Trophoblast cell (in vitro differentiated cells and primary cell): Measurements from ENCODE around the gene NEGR1.

Experiments
- DNase-seq, 2 donors: peaks; one replicate each; pipeline ENCODE4 v3.0.0-alpha.2; 2016
- H2AFZ ChIP-seq: 2 replicates; pipeline ENCODE4 v1.6.1; 2013; ENCODE audit warnings: low read length, moderate library complexity, mild to moderate bottlenecking; ENCODE audit not compliant: insufficient read depth, poor library complexity
- H2AK5ac ChIP-seq: 2 replicates; pipeline ENCODE4 v1.6.1; 2013; ENCODE audit warnings: mild to moderate bottlenecking, low read length
- H2BK120ac ChIP-seq: 2 replicates; pipeline ENCODE4 v1.6.1; 2013; ENCODE audit warnings: low read length, mild to moderate bottlenecking, moderate library complexity; ENCODE audit not compliant: insufficient read depth, poor library complexity
- H2BK12ac ChIP-seq: 2 replicates; pipeline ENCODE4 v1.6.1; 2013; ENCODE audit warnings: mild to moderate bottlenecking, low read length, moderate library complexity
- H2BK5ac ChIP-seq: 2 replicates; pipeline ENCODE4 v1.6.1; 2013; ENCODE audit warnings: low read length, low read depth, moderate library complexity, mild to moderate bottlenecking; ENCODE audit not compliant: poor library complexity
- H3K14ac ChIP-seq: 2 replicates; pipeline ENCODE4 v1.6.1; 2013; ENCODE audit warnings: mild to moderate bottlenecking, low read length
- H3K18ac ChIP-seq: 2 replicates; pipeline ENCODE4 v1.6.1; 2013; ENCODE audit warnings: mild to moderate bottlenecking, low read length
- H3K23ac ChIP-seq: 2 replicates; pipeline ENCODE4 v1.6.1; 2013; ENCODE audit warnings: low read length
- H3K27ac ChIP-seq: 2 replicates; pipeline ENCODE4 v1.5.1; 2013; ENCODE audit warnings: low read depth, mild to moderate bottlenecking, inconsistent platforms, low read length, moderate library complexity
- H3K27me3 ChIP-seq: 2 replicates; pipeline ENCODE4 v1.6.1; 2013; ENCODE audit warnings: inconsistent platforms, mild to moderate bottlenecking, low read length, moderate library complexity; ENCODE audit not compliant: insufficient read depth
- H3K36me3 ChIP-seq, 2 experiments: 1 replicate in 1 of 2; 2 replicates in 1 of 2; pipeline ENCODE4 v1.6.1; 2013; ENCODE audit warnings: low read length in 2 of 2, mild to moderate bottlenecking in 2 of 2, moderate library complexity in 1 of 2; ENCODE audit not compliant: insufficient read depth in 2 of 2, control insufficient read depth in 1 of 2
- H3K4ac ChIP-seq: 2 replicates; pipeline ENCODE4 v1.6.1; 2013; ENCODE audit warnings: low read depth, mild to moderate bottlenecking, low read length, moderate library complexity
- H3K4me1 ChIP-seq, 2 experiments: 1 replicate in 1 of 2; 2 replicates in 1 of 2; pipeline ENCODE4 v1.6.1; 2013; ENCODE audit warnings: low read length in 2 of 2, mild to moderate bottlenecking in 2 of 2, moderate library complexity in 1 of 2; ENCODE audit not compliant: insufficient read depth in 2 of 2, control insufficient read depth in 1 of 2
- H3K4me2 ChIP-seq: 2 replicates; pipeline ENCODE4 v1.6.1; 2013; ENCODE audit warnings: inconsistent platforms, mild to moderate bottlenecking, low read length, moderate library complexity
- H3K4me3 ChIP-seq: 2 replicates; pipeline ENCODE4 v1.5.1; 2013; ENCODE audit warnings: mild to moderate bottlenecking, low read depth, low read length, inconsistent platforms
- H3K79me1 ChIP-seq: one replicate; pipeline ENCODE4 v1.6.1; 2013; ENCODE audit warnings: low read length
- H3K79me2 ChIP-seq: 2 replicates; pipeline ENCODE4 v1.6.1; 2013; ENCODE audit warnings: low read length, mild to moderate bottlenecking; ENCODE audit not compliant: control insufficient read depth, insufficient read depth, poor library complexity
- H3K9ac ChIP-seq: 2 replicates; pipeline ENCODE4 v1.6.1; 2013; ENCODE audit warnings: mild to moderate bottlenecking, low read length
- H3K9me3 ChIP-seq: 2 replicates; pipeline ENCODE4 v1.6.1; 2013; ENCODE audit warnings: low read depth, mild to moderate bottlenecking, control low read depth, inconsistent platforms, low read length; ENCODE audit not compliant: insufficient read depth
- H4K12ac ChIP-seq: 2 replicates; pipeline ENCODE4 v1.6.1; 2013; ENCODE audit warnings: low read depth, mild to moderate bottlenecking, low read length, moderate library complexity
- H4K8ac ChIP-seq: 2 replicates; pipeline ENCODE4 v1.6.1; 2013; ENCODE audit warnings: low read depth, mild to moderate bottlenecking, low read length, moderate library complexity
- H4K91ac ChIP-seq: one replicate; pipeline ENCODE4 v1.6.1; 2013; ENCODE audit warnings: low read depth, mild to moderate bottlenecking, low read length, moderate library complexity
- WGBS: extraction: QIAGEN DNeasy Blood & Tissue Kit; methylation state at CpG from one replicate; pipeline ENCODE4 v1.1.7; 2013; ENCODE audit warnings: missing lambda C conversion rate; ENCODE audit not compliant: insufficient read length, insufficient coverage; ENCODE audit errors: extremely low coverage; 5-methylcytosine and 5-hydroxymethylcytosine counted together

Gene NEGR1

DNA sequence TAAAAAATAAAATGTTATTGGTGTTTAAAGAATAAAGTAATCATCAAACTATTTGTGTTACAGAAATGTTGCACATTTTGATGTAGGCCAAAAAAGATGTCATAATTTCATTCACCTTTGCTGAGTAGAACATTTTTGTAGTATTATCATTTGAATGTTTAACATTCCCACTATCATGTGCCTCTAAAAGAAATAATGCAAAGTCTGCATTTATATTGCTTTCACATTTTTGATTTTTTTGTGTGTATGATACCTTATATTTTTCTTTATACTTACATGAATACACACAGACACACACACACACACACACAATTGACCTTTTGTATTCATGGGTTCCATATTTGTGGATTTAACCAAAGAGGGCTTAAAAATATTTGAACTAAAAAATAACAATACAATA lies 657.3 kb downstream of the NEGR1 start:
- Histone ChIP-seq H2BK12ac (no peak overlapping the region), H4K12ac (no peak overlapping the region), H3K4me2 (no peak overlapping the region), H3K4ac (no peak overlapping the region), H3K79me1 (no peaks in the 10 kb centered on the region), H3K9ac (no peak overlapping the region), H2BK5ac (no peak overlapping the region), H4K91ac (no peak overlapping the region), H3K23ac (no peak overlapping the region), H3K79me2 (no peaks in the 10 kb centered on the region), H3K27ac (no peak overlapping the region), H2AFZ (no peak overlapping the region), H4K8ac (no peak overlapping the region), H3K4me3 (no peak overlapping the region), H3K4me1 (no peaks in the 10 kb centered on the region), H3K18ac (no peak overlapping the region), H3K36me3 (no peaks in the 10 kb centered on the region), H2BK120ac (no peak overlapping the region), H2AK5ac (no peak overlapping the region), H3K14ac (no peak overlapping the region), H3K27me3 (no peaks in the 10 kb centered on the region), H3K9me3 (no peaks in the 10 kb centered on the region)
- no peak for DNase-seq

DNA sequence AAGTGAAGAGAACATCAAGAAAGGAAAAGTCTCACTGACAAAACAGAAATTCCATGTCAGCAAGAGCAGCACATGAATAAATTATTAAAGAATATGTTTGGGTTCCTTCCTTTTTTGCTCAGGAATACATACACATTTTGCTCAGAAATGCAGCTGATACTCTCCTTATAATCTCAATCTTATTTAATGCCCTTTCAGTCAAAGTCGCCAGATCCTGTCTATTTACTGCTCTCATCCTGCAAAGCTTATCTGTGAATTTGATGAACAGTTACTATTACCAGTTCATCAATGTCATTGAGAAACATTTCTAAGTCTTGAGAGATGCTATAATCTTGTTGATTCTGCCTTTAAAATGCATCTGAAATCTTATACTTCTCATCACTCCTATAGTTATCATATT lies 658.5 kb downstream of the NEGR1 start:
- H3K9me3 ChIP-seq, result no peaks in the 10 kb centered on the region
- H3K4me1 ChIP-seq, result no peaks in the 10 kb centered on the region
- H2BK5ac ChIP-seq, result no peak overlapping the region
- H2BK120ac ChIP-seq, result no peak overlapping the region
- no peaks in the 10 kb centered on the region for H3K27me3 ChIP-seq
- no peak overlapping the region for H3K9ac ChIP-seq
- H2AFZ ChIP-seq, result no peak overlapping the region
- no peak overlapping the region for H3K4me3 ChIP-seq
- H3K79me2 ChIP-seq, result no peaks in the 10 kb centered on the region
- no peak overlapping the region for H3K4me2 ChIP-seq
- no peak for DNase-seq
- H3K27ac ChIP-seq, result no peak overlapping the region
- H2BK12ac ChIP-seq, result no peak overlapping the region
- no peak overlapping the region for H3K14ac ChIP-seq
- no peaks in the 10 kb centered on the region for H3K36me3 ChIP-seq
- H2AK5ac ChIP-seq, result no peak overlapping the region
- no peaks in the 10 kb centered on the region for H3K79me1 ChIP-seq
- H3K18ac ChIP-seq, result no peak overlapping the region
- no peak overlapping the region for H3K4ac ChIP-seq
- no peak overlapping the region for H4K8ac ChIP-seq
- H3K23ac ChIP-seq, result no peak overlapping the region
- no CpG with 5 or more reads among the region's 1 CpG for WGBS
- H4K91ac ChIP-seq, result no peak overlapping the region
- no peak overlapping the region for H4K12ac ChIP-seq

DNA sequence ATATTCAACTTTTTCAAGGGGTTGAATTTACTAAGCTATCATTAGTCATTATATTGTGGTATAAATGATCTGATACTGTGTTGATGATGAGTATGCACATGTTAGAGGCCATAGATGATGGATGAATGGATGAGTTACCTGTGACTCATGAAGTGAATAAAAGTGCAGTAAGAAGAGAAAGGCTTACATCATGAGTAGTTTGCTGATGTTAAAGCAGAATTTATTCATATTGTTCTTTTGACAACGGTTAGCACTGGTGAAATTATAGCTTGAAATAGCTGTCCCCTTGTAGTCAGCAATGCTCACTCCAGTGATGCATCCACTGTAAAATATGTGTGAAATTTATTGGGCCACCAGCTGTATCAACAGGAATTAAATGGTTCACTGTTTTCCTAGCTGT lies 660.6 kb downstream of the NEGR1 start:
- no peak overlapping the region for H3K23ac ChIP-seq
- no peak overlapping the region for H3K14ac ChIP-seq
- H2AK5ac ChIP-seq, result no peak overlapping the region
- no peak overlapping the region for H3K4me3 ChIP-seq
- no peak overlapping the region for H4K91ac ChIP-seq
- no peak overlapping the region for H3K18ac ChIP-seq
- WGBS, result no CpG with 5 or more reads among the region's 1 CpG
- no peaks in the 10 kb centered on the region for H3K79me2 ChIP-seq
- H3K9me3 ChIP-seq, result no peaks in the 10 kb centered on the region
- no peak overlapping the region for H2BK5ac ChIP-seq
- H2AFZ ChIP-seq, result no peak overlapping the region
- no peaks in the 10 kb centered on the region for H3K36me3 ChIP-seq
- no peak overlapping the region for H2BK12ac ChIP-seq
- H4K12ac ChIP-seq, result no peak overlapping the region
- no peak for DNase-seq
- H2BK120ac ChIP-seq, result no peak overlapping the region
- no peaks in the 10 kb centered on the region for H3K27me3 ChIP-seq
- H3K79me1 ChIP-seq, result no peaks in the 10 kb centered on the region
- H3K27ac ChIP-seq, result no peak overlapping the region
- no peak overlapping the region for H4K8ac ChIP-seq
- H3K9ac ChIP-seq, result no peak overlapping the region
- no peak overlapping the region for H3K4ac ChIP-seq
- no peaks in the 10 kb centered on the region for H3K4me1 ChIP-seq
- no peak overlapping the region for H3K4me2 ChIP-seq

DNA sequence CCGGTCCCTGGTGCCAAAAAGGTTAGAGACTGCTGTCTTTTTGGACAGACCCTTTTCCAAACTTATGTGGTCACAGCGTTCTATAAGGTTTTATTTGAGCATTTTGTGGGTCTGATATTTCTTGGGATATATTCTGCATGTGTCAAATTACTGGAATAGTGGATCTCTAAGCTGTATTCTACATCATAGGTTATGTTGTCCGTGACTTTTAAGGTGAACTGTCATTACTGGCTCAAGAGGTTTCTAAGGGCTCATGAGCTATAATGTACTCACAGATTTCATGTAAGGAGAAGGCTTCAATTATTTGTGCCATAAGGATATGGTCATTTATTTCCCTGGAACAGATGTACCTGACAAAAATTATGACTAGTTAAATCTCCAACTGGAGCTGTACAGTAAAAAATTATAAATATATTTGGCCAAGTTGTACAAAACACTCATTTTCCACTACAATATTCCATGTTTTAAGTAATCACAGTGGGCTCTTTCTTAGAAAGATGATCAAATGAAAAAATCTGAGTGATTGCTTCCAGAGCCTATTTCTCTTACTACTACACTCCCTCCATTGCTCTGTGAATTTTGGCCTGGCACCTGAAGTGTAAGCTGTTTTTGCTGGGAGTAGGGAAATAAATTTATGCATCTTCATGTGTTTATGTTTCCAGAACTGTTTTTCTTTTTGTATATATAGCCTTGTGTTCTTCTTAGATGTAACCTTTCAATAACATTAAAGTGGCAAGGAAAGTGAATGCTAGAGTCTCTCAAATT lies 663.4 kb downstream of the NEGR1 start:
- H2AFZ ChIP-seq, result no peak overlapping the region
- no peaks in the 10 kb centered on the region for H3K9me3 ChIP-seq
- H4K91ac ChIP-seq, result no peak overlapping the region
- H3K79me2 ChIP-seq, result no peaks in the 10 kb centered on the region
- no peak overlapping the region for H4K8ac ChIP-seq
- no peak overlapping the region for H4K12ac ChIP-seq
- H3K4ac ChIP-seq, result no peak overlapping the region
- no peak overlapping the region for H3K4me3 ChIP-seq
- no peak overlapping the region for H2BK120ac ChIP-seq
- no peak overlapping the region for H2BK12ac ChIP-seq
- no peak overlapping the region for H3K18ac ChIP-seq
- no peak overlapping the region for H3K23ac ChIP-seq
- no peak overlapping the region for H2AK5ac ChIP-seq
- H3K9ac ChIP-seq, result no peak overlapping the region
- no peak overlapping the region for H2BK5ac ChIP-seq
- H3K79me1 ChIP-seq, result no peaks in the 10 kb centered on the region
- no peak overlapping the region for H3K27ac ChIP-seq
- no peak overlapping the region for H3K14ac ChIP-seq
- no peaks in the 10 kb centered on the region for H3K4me1 ChIP-seq
- H3K4me2 ChIP-seq, result no peak overlapping the region
- no peak for DNase-seq
- H3K36me3 ChIP-seq, result no peaks in the 10 kb centered on the region
- WGBS, result no CpG with 5 or more reads among the region's 3 CpGs
- H3K27me3 ChIP-seq, result no peaks in the 10 kb centered on the region
